Lower leg skin (tissue), 3 donors: ENCODE results near the gene OCA2.

Experiments
- CTCF ChIP-seq, 3 donors: fragments of 450-650 bp; IDR thresholded peaks; one replicate each; pipeline ENCODE4 v1.5.1; 2016; ENCODE audit warnings: antibody characterized with exemption in 3 of 3, mild to moderate bottlenecking in 3 of 3, moderate library complexity in 2 of 3
- POLR2A ChIP-seq, 2 donors: fragments of 450-650 bp; IDR thresholded peaks; one replicate each; pipeline ENCODE4 v1.6.1; 2016 to 2017; ENCODE audit warnings: antibody characterized with exemption in 2 of 2, mild to moderate bottlenecking in 1 of 2, moderate library complexity in 1 of 2

DNA sequence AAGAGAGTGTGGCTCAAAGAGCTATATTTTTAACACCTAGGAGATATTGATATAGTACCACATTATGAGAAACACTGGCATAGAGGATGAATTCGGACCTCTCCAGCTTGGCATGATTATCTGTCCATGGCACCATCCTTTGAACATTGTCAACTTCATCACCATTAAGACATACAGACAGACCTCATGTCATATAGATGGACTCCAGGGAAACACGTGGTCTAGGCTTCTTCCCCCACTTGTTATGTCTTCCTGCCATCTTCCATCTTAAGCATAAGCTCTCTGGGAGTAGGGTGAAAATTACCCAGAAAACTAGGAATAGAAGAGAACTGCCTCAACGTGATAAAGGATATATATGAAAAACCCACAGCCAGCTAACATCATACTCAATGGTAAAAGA, 51.8 kb downstream of the OCA2 start:
- TF ChIP-seq CTCF (IDR thresholded peaks at IDR 0.05) (no peak), POLR2A (IDR thresholded peaks at IDR 0.05) (no peak)
